ENCODE data around the gene TFPT.

DNA sequence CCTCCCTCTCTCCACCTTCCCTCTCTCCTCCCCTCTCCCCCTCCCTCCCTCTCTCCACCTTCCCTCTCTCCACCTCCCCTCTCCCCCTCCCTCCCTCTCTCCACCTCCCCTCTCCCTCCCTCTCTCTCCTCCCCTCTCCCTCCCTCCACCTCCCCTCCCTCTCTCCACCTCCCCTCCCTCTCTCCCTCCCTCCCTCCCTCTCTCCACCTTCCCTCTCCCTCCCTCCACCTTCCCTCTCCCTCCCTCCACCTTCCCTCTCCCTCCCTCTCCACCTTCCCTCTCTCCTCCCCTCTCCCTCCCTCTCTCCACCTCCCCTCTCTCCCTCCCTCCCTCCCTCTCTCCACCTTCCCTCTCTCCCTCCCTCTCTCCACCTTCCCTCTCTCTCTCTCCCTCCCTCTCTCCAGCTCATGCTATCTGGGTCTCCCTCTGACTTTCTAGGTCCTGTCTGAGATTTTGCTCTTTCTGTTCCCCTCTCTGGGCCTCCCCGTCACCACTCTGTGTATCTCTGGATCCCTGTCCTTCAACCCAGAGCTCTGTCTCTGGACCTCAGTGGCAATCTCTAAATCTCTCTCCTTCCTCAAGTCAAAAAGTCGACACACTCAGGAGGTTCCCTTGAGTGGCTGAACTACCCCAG lies 18.6 kb upstream of the TFPT start:
- TF ChIP-seq, protein P1, sequence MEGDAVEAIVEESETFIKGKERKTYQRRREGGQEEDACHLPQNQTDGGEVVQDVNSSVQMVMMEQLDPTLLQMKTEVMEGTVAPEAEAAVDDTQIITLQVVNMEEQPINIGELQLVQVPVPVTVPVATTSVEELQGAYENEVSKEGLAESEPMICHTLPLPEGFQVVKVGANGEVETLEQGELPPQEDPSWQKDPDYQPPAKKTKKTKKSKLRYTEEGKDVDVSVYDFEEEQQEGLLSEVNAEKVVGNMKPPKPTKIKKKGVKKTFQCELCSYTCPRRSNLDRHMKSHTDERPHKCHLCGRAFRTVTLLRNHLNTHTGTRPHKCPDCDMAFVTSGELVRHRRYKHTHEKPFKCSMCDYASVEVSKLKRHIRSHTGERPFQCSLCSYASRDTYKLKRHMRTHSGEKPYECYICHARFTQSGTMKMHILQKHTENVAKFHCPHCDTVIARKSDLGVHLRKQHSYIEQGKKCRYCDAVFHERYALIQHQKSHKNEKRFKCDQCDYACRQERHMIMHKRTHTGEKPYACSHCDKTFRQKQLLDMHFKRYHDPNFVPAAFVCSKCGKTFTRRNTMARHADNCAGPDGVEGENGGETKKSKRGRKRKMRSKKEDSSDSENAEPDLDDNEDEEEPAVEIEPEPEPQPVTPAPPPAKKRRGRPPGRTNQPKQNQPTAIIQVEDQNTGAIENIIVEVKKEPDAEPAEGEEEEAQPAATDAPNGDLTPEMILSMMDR (conservative IDR thresholded peaks at IDR 0.05; ENCODE audit: low read depth, low read length) = no peak
- TF ChIP-seq EZH2 (IDR thresholded peaks at IDR 0.05; ENCODE audit: borderline replicate concordance, low read depth, low read length, poor library complexity, severe bottlenecking) = no peak
